ENCODE results near the gene MEF2D. TPM values are rescaled to one million over a fixed set of nuclear protein-coding genes. Genes with fewer than 3 reads are reported as not detected.

The MEF2D gene
- total and polyA plus RNA-seq, 3 donors from 2014 or later: 34.4 to 113 (median 96.8) TPM

DNA sequence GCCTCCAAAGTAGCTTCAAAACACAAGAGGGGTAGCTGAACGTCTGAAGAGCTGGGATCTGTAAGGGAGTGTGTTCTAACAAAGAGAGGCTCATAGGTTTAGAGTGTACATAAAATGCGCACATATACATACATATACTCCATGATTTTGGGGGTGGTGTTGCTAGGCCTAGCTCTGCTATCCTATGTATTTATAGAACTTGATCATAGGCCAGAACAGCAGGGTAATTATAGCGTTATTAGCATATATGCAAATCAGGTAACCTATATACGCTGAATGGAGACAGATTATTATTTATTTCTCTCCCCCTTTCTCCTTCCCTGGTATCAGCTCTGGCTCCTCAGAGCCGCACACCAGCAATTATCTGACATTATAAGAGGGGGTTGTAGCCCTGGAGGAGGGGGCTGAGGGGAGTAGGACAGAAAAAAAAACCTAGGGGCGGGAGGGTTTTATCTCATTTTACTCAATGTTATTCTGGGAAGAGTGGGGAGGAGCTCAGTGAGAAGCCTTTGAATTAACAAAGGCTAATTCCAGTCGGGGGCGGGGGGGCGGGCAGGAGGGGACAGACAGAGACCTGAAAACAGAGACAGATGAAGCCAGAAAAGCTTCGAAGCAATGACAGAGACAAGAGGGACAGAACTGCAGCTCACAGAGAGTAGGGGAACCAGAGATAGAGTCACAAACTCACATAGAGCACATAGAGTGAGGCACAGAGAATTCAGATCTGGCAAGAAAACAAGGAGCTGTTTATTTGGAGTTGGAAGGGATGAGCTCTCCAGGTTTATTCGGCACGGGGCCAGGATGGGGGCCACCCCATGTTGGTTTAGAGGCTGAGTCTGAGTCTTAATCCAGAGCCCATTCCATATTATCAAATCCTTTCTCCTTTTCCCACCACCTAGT is 68.6 kb downstream of the MEF2D start:
- no peak overlapping the region for H3K27ac ChIP-seq
- intact Hi-C loops (cut with DNase I; ENCODE audit: low total_unique reads): no loop called here
- WGBS, 2 donors: 37 to 54% methylated on average over 12 of the region's 12 CpGs
- peaks cover 4% of the 10 kb centered on the region for H3K4me1 ChIP-seq
- H3K4me3 ChIP-seq: no peak overlapping the region
- TF ChIP-seq POLR2A (IDR thresholded peaks at IDR 0.05): no peak
- TF ChIP-seq, protein P1, sequence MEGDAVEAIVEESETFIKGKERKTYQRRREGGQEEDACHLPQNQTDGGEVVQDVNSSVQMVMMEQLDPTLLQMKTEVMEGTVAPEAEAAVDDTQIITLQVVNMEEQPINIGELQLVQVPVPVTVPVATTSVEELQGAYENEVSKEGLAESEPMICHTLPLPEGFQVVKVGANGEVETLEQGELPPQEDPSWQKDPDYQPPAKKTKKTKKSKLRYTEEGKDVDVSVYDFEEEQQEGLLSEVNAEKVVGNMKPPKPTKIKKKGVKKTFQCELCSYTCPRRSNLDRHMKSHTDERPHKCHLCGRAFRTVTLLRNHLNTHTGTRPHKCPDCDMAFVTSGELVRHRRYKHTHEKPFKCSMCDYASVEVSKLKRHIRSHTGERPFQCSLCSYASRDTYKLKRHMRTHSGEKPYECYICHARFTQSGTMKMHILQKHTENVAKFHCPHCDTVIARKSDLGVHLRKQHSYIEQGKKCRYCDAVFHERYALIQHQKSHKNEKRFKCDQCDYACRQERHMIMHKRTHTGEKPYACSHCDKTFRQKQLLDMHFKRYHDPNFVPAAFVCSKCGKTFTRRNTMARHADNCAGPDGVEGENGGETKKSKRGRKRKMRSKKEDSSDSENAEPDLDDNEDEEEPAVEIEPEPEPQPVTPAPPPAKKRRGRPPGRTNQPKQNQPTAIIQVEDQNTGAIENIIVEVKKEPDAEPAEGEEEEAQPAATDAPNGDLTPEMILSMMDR (IDR thresholded peaks at IDR 0.05): no peak
- H3K9me3 ChIP-seq: no peaks in the 10 kb centered on the region
- H3K27me3 ChIP-seq: no peaks in the 10 kb centered on the region
- DNase-seq: no peak
- H3K36me3 ChIP-seq (ENCODE audit: low read depth, missing control alignments): no peaks in the 10 kb centered on the region

DNA sequence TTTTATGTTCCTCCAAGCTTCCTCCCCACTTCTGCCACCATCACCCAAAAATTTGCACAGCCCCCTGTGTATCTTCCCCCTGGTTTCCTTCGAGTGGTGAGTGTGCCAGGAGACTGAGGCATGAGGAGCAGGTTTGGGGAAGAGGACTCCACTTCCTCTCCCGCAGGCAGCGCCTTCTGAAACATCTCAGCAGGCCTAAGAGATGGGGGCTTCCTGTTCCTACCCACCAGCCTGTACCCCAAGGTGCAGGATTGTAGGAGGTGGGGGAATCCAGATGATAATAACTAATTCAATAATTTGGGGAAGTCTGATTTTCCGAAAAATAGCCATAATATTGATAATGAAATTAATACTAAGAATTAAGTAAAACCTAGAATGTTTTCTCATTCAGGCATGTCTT is 69.2 kb downstream of the MEF2D start:
- peaks cover 4% of the 10 kb centered on the region for H3K4me1 ChIP-seq
- DNase-seq: no peak
- no peak overlapping the region for H3K4me3 ChIP-seq
- no peak overlapping the region for H3K27ac ChIP-seq
- 64 to 68% methylated on average over 4 of the region's 4 CpGs for WGBS, 2 donors
- intact Hi-C loops (cut with DNase I; ENCODE audit: low total_unique reads): no loop called here
- H3K9me3 ChIP-seq: no peaks in the 10 kb centered on the region
- TF ChIP-seq POLR2A (IDR thresholded peaks at IDR 0.05): no peak
- TF ChIP-seq, protein P1 (IDR thresholded peaks at IDR 0.05): no peak
- H3K36me3 ChIP-seq (ENCODE audit: low read depth, missing control alignments): no peaks in the 10 kb centered on the region
- H3K27me3 ChIP-seq: no peaks in the 10 kb centered on the region

DNA sequence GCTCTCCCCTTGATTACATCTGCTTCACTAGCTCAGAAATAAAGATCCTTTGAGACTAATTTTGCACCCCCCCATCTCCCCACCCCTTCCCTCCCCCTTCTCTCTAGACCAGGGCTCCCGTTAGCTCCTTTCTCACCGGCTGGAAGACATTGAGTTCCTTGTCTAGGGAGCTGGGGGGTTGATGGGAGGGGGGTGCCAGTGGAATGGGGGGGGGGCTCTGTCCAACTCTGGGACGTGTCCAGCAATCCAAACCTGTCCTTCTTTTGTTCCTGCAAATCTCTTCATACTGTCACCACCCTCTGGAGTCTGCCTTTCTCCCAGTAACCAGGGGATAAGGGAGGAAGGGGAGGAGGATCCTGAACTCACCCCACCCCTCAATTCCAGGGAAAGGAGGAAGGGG is 69.7 kb downstream of the MEF2D start:
- Histone ChIP-seq H3K4me1 (peaks cover 4% of the 10 kb centered on the region), H3K36me3 (ENCODE audit: low read depth, missing control alignments) (no peaks in the 10 kb centered on the region), H3K27me3 (no peaks in the 10 kb centered on the region), H3K9me3 (no peaks in the 10 kb centered on the region), H3K27ac (no peak overlapping the region), H3K4me3 (no peak overlapping the region)
- intact Hi-C loops (cut with DNase I; ENCODE audit: low total_unique reads): no loop called here
- 38 to 54% methylated on average over 3 of the region's 3 CpGs for WGBS, 2 donors
- TF ChIP-seq, protein P1 (IDR thresholded peaks at IDR 0.05): no peak
- no peak for TF ChIP-seq POLR2A (IDR thresholded peaks at IDR 0.05)
- DNase-seq: no peak

- TF ChIP-seq, protein P1 (IDR thresholded peaks at IDR 0.05): no peak
- TF ChIP-seq POLR2A (IDR thresholded peaks at IDR 0.05): no peak
- H3K9me3 ChIP-seq: no peaks in the 10 kb centered on the region
- intact Hi-C loops (cut with DNase I; ENCODE audit: low total_unique reads): no loop called here
- peaks cover under 1% of the 10 kb centered on the region for H3K4me1 ChIP-seq
- no peak overlapping the region for H3K4me3 ChIP-seq
- H3K27me3 ChIP-seq: no peaks in the 10 kb centered on the region
- H3K36me3 ChIP-seq (ENCODE audit: low read depth, missing control alignments): no peaks in the 10 kb centered on the region
- DNase-seq: no peak
- WGBS, 2 donors: 24 to 43% methylated on average over 7 of the region's 7 CpGs
- no peak overlapping the region for H3K27ac ChIP-seq
Observed at GRCh38 chr1:156430303-156430702, 70.3 kb downstream of the MEF2D start.

Measured in testis (tissue), 3 donors.